HepG2 (cell line): ENCODE data around the gene PCP4L1. TPM values are rescaled to one million over a fixed set of nuclear protein-coding genes. Genes with fewer than 3 reads are reported as not detected.
A peak's percentile ranks its signal among the peaks of the same experiment; 100 is the strongest.

Source experiments
- ATF5 ChIP-seq: sonication (generic); formaldehyde crosslinking; IDR thresholded peaks from 2 replicates; pipeline ENCODE4 v1.4.0; 2020; ENCODE audit warnings: mild to moderate bottlenecking, low read depth, missing genetic modification reagents
- GATAD1 ChIP-seq: IDR thresholded peaks from 2 replicates; pipeline ENCODE4 v1.6.1; 2016; ENCODE audit warnings: missing genetic modification reagents, missing compliant biosample characterization
- HNRNPH1 ChIP-seq: fragments of 200-400 bp; formaldehyde crosslinking; optimal IDR thresholded peaks from 2 replicates; pipeline ENCODE3; 2017; ENCODE audit warnings: mild to moderate bottlenecking, low read depth, low read length
- ISX ChIP-seq: sonication (generic); formaldehyde crosslinking; conservative IDR thresholded peaks from 2 replicates; pipeline ENCODE4 v1.5.0; 2020; ENCODE audit warnings: missing genetic modification reagents
- NFE2 ChIP-seq: sonication (generic); formaldehyde crosslinking; IDR thresholded peaks from 2 replicates; pipeline ENCODE4 v1.4.0; 2020; ENCODE audit warnings: missing genetic modification reagents
- NFE2L2 ChIP-seq: fragments of 150-350 bp; IDR thresholded peaks from 2 replicates; pipeline ENCODE4 v1.6.1; 2014; ENCODE audit warnings: low read length
- NFIB ChIP-seq: sonication (generic); formaldehyde crosslinking; IDR thresholded peaks from 2 replicates; pipeline ENCODE4 v1.9.0; 2021; ENCODE audit warnings: missing genetic modification reagents, mild to moderate bottlenecking, borderline replicate concordance
- PBX2 ChIP-seq: IDR thresholded peaks from 2 replicates; pipeline ENCODE4 v1.6.1; 2016; ENCODE audit warnings: control low read depth
- PHF21A ChIP-seq: sonication (generic); formaldehyde crosslinking; IDR thresholded peaks from 2 replicates; pipeline ENCODE4 v1.5.0; 2020; ENCODE audit warnings: mild to moderate bottlenecking, missing genetic modification reagents
- RFX3 ChIP-seq: IDR thresholded peaks from 2 replicates; pipeline ENCODE4 v1.6.1; 2016; ENCODE audit warnings: missing biosample characterization, missing genetic modification reagents
- RFX5 ChIP-seq: IDR thresholded peaks from 2 replicates; pipeline ENCODE4 v1.6.1; 2011; ENCODE audit warnings: low read depth, low read length, improper control_type of control experiment
- YEATS4 ChIP-seq: sonication (generic); formaldehyde crosslinking; IDR thresholded peaks from 2 replicates; pipeline ENCODE4 v1.4.0; 2020; ENCODE audit warnings: missing genetic modification reagents, borderline replicate concordance
- ZGPAT ChIP-seq: IDR thresholded peaks from 2 replicates; pipeline ENCODE4 v1.6.1; 2016; ENCODE audit warnings: mild to moderate bottlenecking
- ZNF547 ChIP-seq: sonication (generic); formaldehyde crosslinking; IDR thresholded peaks from 2 replicates; pipeline ENCODE4 v1.5.1; 2020; ENCODE audit warnings: mild to moderate bottlenecking, missing genetic modification reagents
- ZNF550 ChIP-seq: sonication (generic); formaldehyde crosslinking; IDR thresholded peaks from 2 replicates; pipeline ENCODE4 v1.4.0; 2020; ENCODE audit warnings: mild to moderate bottlenecking, missing genetic modification reagents, borderline replicate concordance
- polyA plus RNA-seq, 8 experiments: library from polyadenylated mRNA; depleted of rRNA in 3 of 8; stranded (reverse) in 7 of 8; unstranded in 1 of 8; fragments of >200 nt; fragmentation: Illumina TruSeq in 4 of 8; extraction: Trizol in 4 of 8; gene quantifications; 2 replicates each; pipeline versions ENCODE4 v1.2.1 to v1.2.3, GENCODE V29; 2011 to 2016; ENCODE audit warnings: low read depth in 4 of 8, missing spikeins in 1 of 8, mixed read lengths in 1 of 8; ENCODE audit not compliant: insufficient read depth in 1 of 8
- total RNA-seq, 5 experiments: library from RNA; depleted of rRNA; stranded (reverse); fragments of >200 nt; fragmentation: Illumina TruSeq; extraction: Trizol; gene quantifications; 2 replicates each; pipeline ENCODE4 v1.2.3, GENCODE V29; 2016; ENCODE audit warnings: low read depth in 1 of 5
- TF ChIP-seq, protein P1 (sequence below): sonication (generic); IDR thresholded peaks from 2 replicates; pipeline ENCODE4 v1.6.1; 2016; ENCODE audit warnings: low read depth, borderline replicate concordance
- TF ChIP-seq, protein P2 (sequence below): sonication (generic); formaldehyde crosslinking; IDR thresholded peaks from 2 replicates; pipeline ENCODE4 v1.4.0; 2020; ENCODE audit warnings: mild to moderate bottlenecking, missing genetic modification reagents
- TF ChIP-seq, protein P3 (sequence below): sonication (generic); formaldehyde crosslinking; conservative IDR thresholded peaks from 2 replicates; pipeline ENCODE4 v1.4.0; 2020; ENCODE audit warnings: missing genetic modification reagents
- TF ChIP-seq, protein P4 (sequence below): IDR thresholded peaks from 2 replicates; pipeline ENCODE4 v1.6.1; 2018; ENCODE audit warnings: missing genetic modification reagents

Gene PCP4L1
- total and polyA plus RNA-seq, 2 of the 13 experiments (the other 11 are each of a cell fraction or from before 2014, with no cell fraction given) = 0.28 TPM; not detected in 1

- TF ChIP-seq PHF21A (CRISPR knock-in tag) = no peak
- TF ChIP-seq ZNF547 (CRISPR knock-in tag) = no peak
- TF ChIP-seq NFIB (CRISPR knock-in tag) = no peak
- no peak for TF ChIP-seq PBX2 (CRISPR knock-in tag)
- no peak for TF ChIP-seq NFE2L2
- TF ChIP-seq ATF5 (CRISPR knock-in tag) = no peak
- no peak for TF ChIP-seq ISX (CRISPR knock-in tag)
- no peak for TF ChIP-seq GATAD1 (CRISPR knock-in tag)
- TF ChIP-seq, protein P1, sequence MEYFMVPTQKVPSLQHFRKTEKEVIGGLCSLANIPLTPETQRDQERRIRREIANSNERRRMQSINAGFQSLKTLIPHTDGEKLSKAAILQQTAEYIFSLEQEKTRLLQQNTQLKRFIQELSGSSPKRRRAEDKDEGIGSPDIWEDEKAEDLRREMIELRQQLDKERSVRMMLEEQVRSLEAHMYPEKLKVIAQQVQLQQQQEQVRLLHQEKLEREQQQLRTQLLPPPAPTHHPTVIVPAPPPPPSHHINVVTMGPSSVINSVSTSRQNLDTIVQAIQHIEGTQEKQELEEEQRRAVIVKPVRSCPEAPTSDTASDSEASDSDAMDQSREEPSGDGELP = no peak; the same call in 1 of the 2 replicates
- TF ChIP-seq, protein P2, sequence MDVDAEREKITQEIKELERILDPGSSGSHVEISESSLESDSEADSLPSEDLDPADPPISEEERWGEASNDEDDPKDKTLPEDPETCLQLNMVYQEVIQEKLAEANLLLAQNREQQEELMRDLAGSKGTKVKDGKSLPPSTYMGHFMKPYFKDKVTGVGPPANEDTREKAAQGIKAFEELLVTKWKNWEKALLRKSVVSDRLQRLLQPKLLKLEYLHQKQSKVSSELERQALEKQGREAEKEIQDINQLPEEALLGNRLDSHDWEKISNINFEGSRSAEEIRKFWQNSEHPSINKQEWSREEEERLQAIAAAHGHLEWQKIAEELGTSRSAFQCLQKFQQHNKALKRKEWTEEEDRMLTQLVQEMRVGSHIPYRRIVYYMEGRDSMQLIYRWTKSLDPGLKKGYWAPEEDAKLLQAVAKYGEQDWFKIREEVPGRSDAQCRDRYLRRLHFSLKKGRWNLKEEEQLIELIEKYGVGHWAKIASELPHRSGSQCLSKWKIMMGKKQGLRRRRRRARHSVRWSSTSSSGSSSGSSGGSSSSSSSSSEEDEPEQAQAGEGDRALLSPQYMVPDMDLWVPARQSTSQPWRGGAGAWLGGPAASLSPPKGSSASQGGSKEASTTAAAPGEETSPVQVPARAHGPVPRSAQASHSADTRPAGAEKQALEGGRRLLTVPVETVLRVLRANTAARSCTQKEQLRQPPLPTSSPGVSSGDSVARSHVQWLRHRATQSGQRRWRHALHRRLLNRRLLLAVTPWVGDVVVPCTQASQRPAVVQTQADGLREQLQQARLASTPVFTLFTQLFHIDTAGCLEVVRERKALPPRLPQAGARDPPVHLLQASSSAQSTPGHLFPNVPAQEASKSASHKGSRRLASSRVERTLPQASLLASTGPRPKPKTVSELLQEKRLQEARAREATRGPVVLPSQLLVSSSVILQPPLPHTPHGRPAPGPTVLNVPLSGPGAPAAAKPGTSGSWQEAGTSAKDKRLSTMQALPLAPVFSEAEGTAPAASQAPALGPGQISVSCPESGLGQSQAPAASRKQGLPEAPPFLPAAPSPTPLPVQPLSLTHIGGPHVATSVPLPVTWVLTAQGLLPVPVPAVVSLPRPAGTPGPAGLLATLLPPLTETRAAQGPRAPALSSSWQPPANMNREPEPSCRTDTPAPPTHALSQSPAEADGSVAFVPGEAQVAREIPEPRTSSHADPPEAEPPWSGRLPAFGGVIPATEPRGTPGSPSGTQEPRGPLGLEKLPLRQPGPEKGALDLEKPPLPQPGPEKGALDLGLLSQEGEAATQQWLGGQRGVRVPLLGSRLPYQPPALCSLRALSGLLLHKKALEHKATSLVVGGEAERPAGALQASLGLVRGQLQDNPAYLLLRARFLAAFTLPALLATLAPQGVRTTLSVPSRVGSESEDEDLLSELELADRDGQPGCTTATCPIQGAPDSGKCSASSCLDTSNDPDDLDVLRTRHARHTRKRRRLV = peak; percentile 11; the same call in 1 of the 2 replicates
- no peak for TF ChIP-seq NFE2 (CRISPR knock-in tag)
- TF ChIP-seq, protein P3, sequence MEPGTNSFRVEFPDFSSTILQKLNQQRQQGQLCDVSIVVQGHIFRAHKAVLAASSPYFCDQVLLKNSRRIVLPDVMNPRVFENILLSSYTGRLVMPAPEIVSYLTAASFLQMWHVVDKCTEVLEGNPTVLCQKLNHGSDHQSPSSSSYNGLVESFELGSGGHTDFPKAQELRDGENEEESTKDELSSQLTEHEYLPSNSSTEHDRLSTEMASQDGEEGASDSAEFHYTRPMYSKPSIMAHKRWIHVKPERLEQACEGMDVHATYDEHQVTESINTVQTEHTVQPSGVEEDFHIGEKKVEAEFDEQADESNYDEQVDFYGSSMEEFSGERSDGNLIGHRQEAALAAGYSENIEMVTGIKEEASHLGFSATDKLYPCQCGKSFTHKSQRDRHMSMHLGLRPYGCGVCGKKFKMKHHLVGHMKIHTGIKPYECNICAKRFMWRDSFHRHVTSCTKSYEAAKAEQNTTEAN (CRISPR knock-in tag) = no peak
- TF ChIP-seq HNRNPH1 = no peak
- no peak for TF ChIP-seq RFX3
- no peak for TF ChIP-seq YEATS4 (CRISPR knock-in tag)
- no peak for TF ChIP-seq ZNF550 (CRISPR knock-in tag)
- no peak for TF ChIP-seq RFX5
- TF ChIP-seq ZGPAT (CRISPR knock-in tag) = no peak
- TF ChIP-seq, protein P4, sequence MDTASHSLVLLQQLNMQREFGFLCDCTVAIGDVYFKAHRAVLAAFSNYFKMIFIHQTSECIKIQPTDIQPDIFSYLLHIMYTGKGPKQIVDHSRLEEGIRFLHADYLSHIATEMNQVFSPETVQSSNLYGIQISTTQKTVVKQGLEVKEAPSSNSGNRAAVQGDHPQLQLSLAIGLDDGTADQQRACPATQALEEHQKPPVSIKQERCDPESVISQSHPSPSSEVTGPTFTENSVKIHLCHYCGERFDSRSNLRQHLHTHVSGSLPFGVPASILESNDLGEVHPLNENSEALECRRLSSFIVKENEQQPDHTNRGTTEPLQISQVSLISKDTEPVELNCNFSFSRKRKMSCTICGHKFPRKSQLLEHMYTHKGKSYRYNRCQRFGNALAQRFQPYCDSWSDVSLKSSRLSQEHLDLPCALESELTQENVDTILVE (CRISPR knock-in tag) = peak; percentile 5; the same call in 1 of the 2 replicates
Measured at GRCh38 chr1:161313554-161314200, 55.1 kb downstream of the PCP4L1 start (continued).
